Subcutaneous adipose tissue (tissue), 4 donors: Measurements from ENCODE around the gene EVC2. TPM values are rescaled to one million over a fixed set of nuclear protein-coding genes. Genes with fewer than 3 reads are reported as not detected.

Source experiments
- CTCF ChIP-seq: fragments of 450-650 bp; IDR thresholded peaks from one replicate; pipeline ENCODE4 v1.5.1; 2016; ENCODE audit warnings: low read depth, mild to moderate bottlenecking, control low read depth, antibody characterized with exemption, moderate library complexity
- total RNA-seq, 4 donors: library from RNA; depleted of rRNA; stranded (reverse); fragments of >200 nt; gene quantifications; one replicate each; pipeline ENCODE4 v1.1.0, GENCODE V29; 2016

The EVC2 gene
- total RNA-seq, 4 donors from 2014 or later, result 8.2 to 23.1 (median 13.7) TPM

GRCh38 chr4:5693871-5694270 lies 14.5 kb downstream of the EVC2 start:
- TF ChIP-seq CTCF, result no peak

GRCh38 chr4:5691491-5692132 lies 16.7 kb downstream of the EVC2 start:
- TF ChIP-seq CTCF, result no peak

- no peak for TF ChIP-seq CTCF
Measured at GRCh38 chr4:5689065-5689464, 19.3 kb downstream of the EVC2 start.

GRCh38 chr4:5686338-5686737 lies 22.0 kb downstream of the EVC2 start:
- no peak for TF ChIP-seq CTCF

GRCh38 chr4:5685296-5685695 lies 23.1 kb downstream of the EVC2 start:
- TF ChIP-seq CTCF, result no peak

- no peak for TF ChIP-seq CTCF
Measured at GRCh38 chr4:5683566-5683965, 24.8 kb downstream of the EVC2 start.

- no peak for TF ChIP-seq CTCF
Measured at GRCh38 chr4:5678977-5679376, 29.4 kb downstream of the EVC2 start.
